OCI-LY3 (cell line): ENCODE measurements around the gene BCL7C.

Experiments used
- EZH2phosphoT487 ChIP-seq: fragments of 200-600 bp; shearing (Covaris generic); IDR thresholded peaks from 2 replicates; pipeline ENCODE4 v1.6.1; 2018; ENCODE audit warnings: antibody characterized with exemption, mixed run types, low read depth
- TF ChIP-seq, protein P1 (sequence below): fragments of 200-600, 300-600 bp; sonication (generic); IDR thresholded peaks from 2 replicates; pipeline ENCODE4 v1.5.1; 2014; ENCODE audit warnings: antibody characterized with exemption, low read length, low read depth

DNA sequence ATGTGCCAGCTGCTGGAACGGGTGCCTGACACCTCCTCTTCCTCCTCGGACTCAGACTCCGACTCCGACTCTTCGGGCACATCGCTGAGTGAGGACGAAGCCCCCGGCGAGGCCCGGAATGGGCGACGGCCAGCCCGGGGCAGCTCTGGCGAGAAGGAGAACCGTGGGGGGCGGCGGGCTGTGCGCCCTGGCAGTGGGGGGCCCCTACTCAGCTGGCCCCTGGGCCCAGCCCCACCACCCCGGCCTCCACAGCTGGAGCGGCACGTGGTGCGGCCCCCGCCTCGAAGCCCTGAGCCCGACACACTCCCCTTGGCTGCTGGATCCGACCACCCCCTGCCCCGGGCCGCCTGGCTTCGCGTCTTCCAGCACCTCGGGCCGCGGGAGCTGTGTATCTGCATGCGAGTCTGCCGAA lies 36.3 kb upstream of the BCL7C start:
- TF ChIP-seq, protein P1, sequence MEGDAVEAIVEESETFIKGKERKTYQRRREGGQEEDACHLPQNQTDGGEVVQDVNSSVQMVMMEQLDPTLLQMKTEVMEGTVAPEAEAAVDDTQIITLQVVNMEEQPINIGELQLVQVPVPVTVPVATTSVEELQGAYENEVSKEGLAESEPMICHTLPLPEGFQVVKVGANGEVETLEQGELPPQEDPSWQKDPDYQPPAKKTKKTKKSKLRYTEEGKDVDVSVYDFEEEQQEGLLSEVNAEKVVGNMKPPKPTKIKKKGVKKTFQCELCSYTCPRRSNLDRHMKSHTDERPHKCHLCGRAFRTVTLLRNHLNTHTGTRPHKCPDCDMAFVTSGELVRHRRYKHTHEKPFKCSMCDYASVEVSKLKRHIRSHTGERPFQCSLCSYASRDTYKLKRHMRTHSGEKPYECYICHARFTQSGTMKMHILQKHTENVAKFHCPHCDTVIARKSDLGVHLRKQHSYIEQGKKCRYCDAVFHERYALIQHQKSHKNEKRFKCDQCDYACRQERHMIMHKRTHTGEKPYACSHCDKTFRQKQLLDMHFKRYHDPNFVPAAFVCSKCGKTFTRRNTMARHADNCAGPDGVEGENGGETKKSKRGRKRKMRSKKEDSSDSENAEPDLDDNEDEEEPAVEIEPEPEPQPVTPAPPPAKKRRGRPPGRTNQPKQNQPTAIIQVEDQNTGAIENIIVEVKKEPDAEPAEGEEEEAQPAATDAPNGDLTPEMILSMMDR, result no peak
- TF ChIP-seq EZH2phosphoT487, result no peak
